Testis (tissue), 2 donors: ENCODE measurements around the gene IL6R.

Experiments used
- POLR2A ChIP-seq: fragments of 450-650 bp; IDR thresholded peaks from one replicate; pipeline ENCODE4 v1.6.1; 2017; ENCODE audit warnings: antibody characterized with exemption, mild to moderate bottlenecking, moderate library complexity
- TF ChIP-seq, protein P1 (sequence below), 3 experiments: fragments of 450-650 bp in 2 of 3; fragments of 200-600 bp in 1 of 3; sonication (generic) in 1 of 3; IDR thresholded peaks; one replicate each; pipeline ENCODE4 v1.5.1; 2016 to 2019; ENCODE audit warnings: antibody characterized with exemption in 3 of 3, mild to moderate bottlenecking in 2 of 3, moderate library complexity in 1 of 3

DNA sequence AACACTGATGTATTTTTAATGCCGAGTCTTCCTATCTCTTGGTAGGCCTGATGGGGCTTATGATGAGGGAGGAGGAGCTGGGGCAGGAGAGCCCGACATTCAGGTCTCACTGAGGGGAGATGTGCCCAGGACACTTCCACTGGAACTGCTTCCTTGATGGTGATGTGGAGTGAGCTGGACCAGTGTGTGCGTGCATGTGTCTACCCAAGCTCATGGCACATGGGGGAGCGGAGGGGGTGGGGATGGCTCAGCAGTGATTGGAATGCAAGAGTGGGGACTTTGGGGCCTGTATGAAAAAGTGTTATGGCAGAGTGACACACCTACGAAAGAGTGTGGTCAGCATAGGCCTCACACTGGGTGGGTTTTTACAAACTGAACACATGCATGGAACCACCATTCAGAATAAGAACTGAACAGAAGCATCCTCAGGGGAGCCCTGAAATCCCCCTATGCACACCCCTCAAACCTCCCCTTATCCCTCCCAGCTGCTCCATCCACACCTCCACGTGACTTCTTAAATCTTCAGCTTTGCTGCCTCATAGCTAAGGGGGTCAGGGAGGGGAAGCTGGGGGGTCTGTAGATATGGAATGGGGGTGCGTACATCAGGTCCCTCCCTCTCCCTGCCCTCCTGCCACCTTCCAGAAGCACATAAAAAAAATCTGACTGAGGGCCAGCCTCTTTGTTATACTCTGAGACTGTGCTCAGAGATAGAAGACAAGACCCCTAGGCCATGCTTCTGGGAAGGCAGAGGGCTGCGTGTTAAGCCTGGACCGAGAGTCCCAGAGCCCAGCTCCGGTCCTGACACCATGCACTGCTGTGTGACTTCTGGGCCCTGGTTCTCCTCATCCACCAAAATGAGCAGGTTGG, 11.6 kb downstream of the IL6R start:
- no peak for TF ChIP-seq POLR2A
- TF ChIP-seq, protein P1, sequence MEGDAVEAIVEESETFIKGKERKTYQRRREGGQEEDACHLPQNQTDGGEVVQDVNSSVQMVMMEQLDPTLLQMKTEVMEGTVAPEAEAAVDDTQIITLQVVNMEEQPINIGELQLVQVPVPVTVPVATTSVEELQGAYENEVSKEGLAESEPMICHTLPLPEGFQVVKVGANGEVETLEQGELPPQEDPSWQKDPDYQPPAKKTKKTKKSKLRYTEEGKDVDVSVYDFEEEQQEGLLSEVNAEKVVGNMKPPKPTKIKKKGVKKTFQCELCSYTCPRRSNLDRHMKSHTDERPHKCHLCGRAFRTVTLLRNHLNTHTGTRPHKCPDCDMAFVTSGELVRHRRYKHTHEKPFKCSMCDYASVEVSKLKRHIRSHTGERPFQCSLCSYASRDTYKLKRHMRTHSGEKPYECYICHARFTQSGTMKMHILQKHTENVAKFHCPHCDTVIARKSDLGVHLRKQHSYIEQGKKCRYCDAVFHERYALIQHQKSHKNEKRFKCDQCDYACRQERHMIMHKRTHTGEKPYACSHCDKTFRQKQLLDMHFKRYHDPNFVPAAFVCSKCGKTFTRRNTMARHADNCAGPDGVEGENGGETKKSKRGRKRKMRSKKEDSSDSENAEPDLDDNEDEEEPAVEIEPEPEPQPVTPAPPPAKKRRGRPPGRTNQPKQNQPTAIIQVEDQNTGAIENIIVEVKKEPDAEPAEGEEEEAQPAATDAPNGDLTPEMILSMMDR (IDR thresholded peaks at IDR 0.05), result no peak
